Measurements from ENCODE around the gene DENND6B. TPM values are rescaled to one million over a fixed set of nuclear protein-coding genes. Genes with fewer than 3 reads are reported as not detected.

Gene DENND6B
- total and polyA plus RNA-seq, 12 donors = 1.1 to 3.6 (median 2.0) TPM

DNA sequence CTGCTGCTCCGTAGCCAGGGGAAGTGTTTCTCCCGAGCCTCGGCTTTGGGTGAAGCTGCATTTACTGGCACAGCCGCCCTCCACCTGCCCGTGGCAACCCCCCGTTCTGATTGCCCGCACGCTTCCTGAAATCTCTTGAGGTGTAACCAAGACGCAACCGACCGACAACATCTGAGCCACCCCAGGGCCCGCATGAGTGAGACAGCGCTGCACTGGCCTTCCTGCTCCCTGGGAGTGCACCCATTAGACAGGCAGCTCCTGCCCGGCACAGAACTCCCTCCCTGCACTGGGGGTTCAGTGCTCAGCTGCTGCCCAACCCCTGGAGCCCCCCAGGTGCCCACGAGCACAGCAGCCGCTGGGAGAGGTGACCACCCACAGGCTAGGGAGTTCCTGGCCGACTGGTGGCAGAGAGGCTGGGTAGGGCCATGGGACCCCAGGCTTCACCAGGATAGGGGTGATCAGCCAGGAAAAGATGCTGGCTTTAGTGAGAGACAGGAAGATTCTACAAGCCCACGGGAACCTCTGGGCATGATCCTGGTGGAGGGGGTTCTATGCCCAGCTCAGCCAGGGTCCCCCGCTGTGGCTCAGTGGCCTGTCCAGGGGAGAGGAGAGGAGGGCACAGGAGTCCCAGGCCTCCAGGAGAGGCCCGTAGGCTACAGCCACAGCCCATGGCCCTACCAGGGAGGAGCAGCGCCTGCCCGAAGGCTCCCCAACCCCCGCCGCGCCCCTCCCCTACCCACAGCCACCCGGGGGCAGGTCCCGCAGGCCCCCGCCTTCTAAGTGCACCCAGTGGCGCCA lies 34.0 kb downstream of the DENND6B start:
- 48 to 56% methylated on average over 29 of the region's 29 CpGs for WGBS, 2 donors
- H3K27ac ChIP-seq = peak overlapping the region; percentile 39 to 96 (median 90)
- intact Hi-C loops (cut with DNase I) = loop anchor here in 2 of 10 donors (5.0 kb wide), 1 partner anchor 34 kb away; the partner anchor contains the start of gene DENND6B (in 2 of the 2)
- DNase-seq (no peak), ATAC-seq (no peak)
- peaks cover 0 to 55% (median 24%) of the 10 kb centered on the region in 9 donors for H3K36me3 ChIP-seq
- H3K4me1 ChIP-seq = peaks cover 35 to 61% (median 46%) of the 10 kb centered on the region in 9 donors
- TF ChIP-seq, protein P1, sequence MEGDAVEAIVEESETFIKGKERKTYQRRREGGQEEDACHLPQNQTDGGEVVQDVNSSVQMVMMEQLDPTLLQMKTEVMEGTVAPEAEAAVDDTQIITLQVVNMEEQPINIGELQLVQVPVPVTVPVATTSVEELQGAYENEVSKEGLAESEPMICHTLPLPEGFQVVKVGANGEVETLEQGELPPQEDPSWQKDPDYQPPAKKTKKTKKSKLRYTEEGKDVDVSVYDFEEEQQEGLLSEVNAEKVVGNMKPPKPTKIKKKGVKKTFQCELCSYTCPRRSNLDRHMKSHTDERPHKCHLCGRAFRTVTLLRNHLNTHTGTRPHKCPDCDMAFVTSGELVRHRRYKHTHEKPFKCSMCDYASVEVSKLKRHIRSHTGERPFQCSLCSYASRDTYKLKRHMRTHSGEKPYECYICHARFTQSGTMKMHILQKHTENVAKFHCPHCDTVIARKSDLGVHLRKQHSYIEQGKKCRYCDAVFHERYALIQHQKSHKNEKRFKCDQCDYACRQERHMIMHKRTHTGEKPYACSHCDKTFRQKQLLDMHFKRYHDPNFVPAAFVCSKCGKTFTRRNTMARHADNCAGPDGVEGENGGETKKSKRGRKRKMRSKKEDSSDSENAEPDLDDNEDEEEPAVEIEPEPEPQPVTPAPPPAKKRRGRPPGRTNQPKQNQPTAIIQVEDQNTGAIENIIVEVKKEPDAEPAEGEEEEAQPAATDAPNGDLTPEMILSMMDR (IDR thresholded peaks at IDR 0.05) = no peak
- H3K4me3 ChIP-seq = peak overlapping the region in 9 of 10 donors; percentile 3 to 44 (median 35)
- H3K9me3 ChIP-seq = no peaks in the 10 kb centered on the region
- peaks cover 0 to 10% (median 0%) of the 10 kb centered on the region in 7 donors for H3K27me3 ChIP-seq

- WGBS, 2 donors = 90 to 92% methylated on average over 37 of the region's 37 CpGs
- TF ChIP-seq, protein P1 (IDR thresholded peaks at IDR 0.05) = no peak
- Histone ChIP-seq H3K36me3 (peaks cover 0 to 74% (median 46%) of the 10 kb centered on the region in 9 donors), H3K4me1 (peaks cover 24 to 35% (median 29%) of the 10 kb centered on the region in 9 donors), H3K27me3 (peaks cover 0 to 10% (median 0%) of the 10 kb centered on the region in 7 donors), H3K27ac (no peak overlapping the region), H3K9me3 (no peaks in the 10 kb centered on the region), H3K4me3 (no peak overlapping the region)
- DNase-seq (no peak), ATAC-seq (no peak)
- intact Hi-C loops (cut with DNase I) = loop anchor here in 3 of 10 donors (5.0 kb wide), 2 partner anchors 32 to 37 kb away; partner anchors contain the start of gene DENND6B (in 2 of the 3)
These were observed 36.7 kb downstream of the DENND6B start for GRCh38 chr22:50289942-50290630.

GRCh38 chr22:50289151-50289941 lies 37.5 kb downstream of the DENND6B start:
- Histone ChIP-seq H3K27ac (no peak overlapping the region), H3K36me3 (peaks cover 0 to 75% (median 46%) of the 10 kb centered on the region in 9 donors), H3K9me3 (no peaks in the 10 kb centered on the region), H3K4me1 (peaks cover 19 to 28% (median 21%) of the 10 kb centered on the region in 9 donors), H3K27me3 (peaks cover 0 to 10% (median 0%) of the 10 kb centered on the region in 7 donors), H3K4me3 (no peak overlapping the region)
- ATAC-seq = no peak
- intact Hi-C loops (cut with DNase I) = loop anchor here in 1 of 10 donors (5.0 kb wide), 1 partner anchor 33 kb away; no protein-coding TSS in a partner anchor
- WGBS, 2 donors = 92 to 95% methylated on average over 57 of the region's 57 CpGs
- no peak for DNase-seq
- TF ChIP-seq, protein P1 (IDR thresholded peaks at IDR 0.05) = no peak

All from heart right ventricle (tissue), 16 donors.